ENCODE data around the gene FN1. TPM values are rescaled to one million over a fixed set of nuclear protein-coding genes. Genes with fewer than 3 reads are reported as not detected.

Gene FN1
- polyA plus RNA-seq, 1 donor (not counting 4 experiments of a cell fraction or from before 2014, with no cell fraction given), result 1,649 TPM

DNA sequence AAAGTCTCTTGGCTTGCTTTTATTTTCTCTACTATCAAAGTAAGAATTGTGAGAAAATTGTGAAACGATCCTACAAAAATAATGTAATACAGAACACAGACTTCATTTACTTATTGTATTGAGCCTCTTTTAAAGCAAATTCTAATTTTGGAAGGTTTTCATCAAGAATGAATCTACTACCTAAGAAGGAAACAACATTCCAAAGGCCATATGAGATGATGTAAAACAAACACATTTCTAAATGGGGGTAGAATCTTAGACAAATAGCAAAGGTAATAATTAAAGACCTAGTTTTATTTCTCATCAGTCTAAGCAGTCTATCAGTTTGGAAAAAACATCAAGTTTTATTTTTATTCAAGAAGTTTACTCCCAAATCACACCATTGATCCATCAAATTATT is 20.6 kb downstream of the FN1 start:
- Histone ChIP-seq H3K4me1 (ENCODE audit: control insufficient read depth, extremely low read depth, insufficient read depth, low read length) (peaks cover 8% of the 10 kb centered on the region), H3K79me2 (ENCODE audit: control insufficient read depth, insufficient read depth, low read length) (no peaks in the 10 kb centered on the region), H3K27ac (ENCODE audit: control insufficient read depth, insufficient read depth, low read length) (no peak overlapping the region), H3K27me3 (ENCODE audit: control insufficient read depth, extremely low read depth, insufficient read depth, low read length) (no peaks in the 10 kb centered on the region), H3K9ac (ENCODE audit: control insufficient read depth, extremely low read depth, insufficient read depth, low read length) (no peak overlapping the region), H4K20me1 (ENCODE audit: control insufficient read depth, extremely low read depth, insufficient read depth, low read length) (no peaks in the 10 kb centered on the region), H3K9me1 (ENCODE audit: control insufficient read depth, extremely low read depth, insufficient read depth, low read length) (no peaks in the 10 kb centered on the region), H3K4me3 (ENCODE audit: control insufficient read depth in 2 of 3, extremely low read depth in 1 of 3, insufficient read depth in 2 of 3, low read depth in 1 of 3, low read length in 3 of 3) (no peak overlapping the region), H3K4me2 (ENCODE audit: control insufficient read depth, extremely low read depth, insufficient read depth, low read depth, low read length) (no peak overlapping the region), H3K36me3 (ENCODE audit: control insufficient read depth in 2 of 2, extremely low read depth in 1 of 2, insufficient read depth in 2 of 2, low read length in 2 of 2) (peaks cover 0 to 23% of the 10 kb centered on the region in 2 experiments), H2AFZ (ENCODE audit: control insufficient read depth, low read length) (no peak overlapping the region), H3K9me3 (ENCODE audit: control insufficient read depth, low read depth, low read length) (no peaks in the 10 kb centered on the region)
- TF ChIP-seq EZH2 (IDR thresholded peaks at IDR 0.05; ENCODE audit: low read length), result no peak
- TF ChIP-seq, protein P1, sequence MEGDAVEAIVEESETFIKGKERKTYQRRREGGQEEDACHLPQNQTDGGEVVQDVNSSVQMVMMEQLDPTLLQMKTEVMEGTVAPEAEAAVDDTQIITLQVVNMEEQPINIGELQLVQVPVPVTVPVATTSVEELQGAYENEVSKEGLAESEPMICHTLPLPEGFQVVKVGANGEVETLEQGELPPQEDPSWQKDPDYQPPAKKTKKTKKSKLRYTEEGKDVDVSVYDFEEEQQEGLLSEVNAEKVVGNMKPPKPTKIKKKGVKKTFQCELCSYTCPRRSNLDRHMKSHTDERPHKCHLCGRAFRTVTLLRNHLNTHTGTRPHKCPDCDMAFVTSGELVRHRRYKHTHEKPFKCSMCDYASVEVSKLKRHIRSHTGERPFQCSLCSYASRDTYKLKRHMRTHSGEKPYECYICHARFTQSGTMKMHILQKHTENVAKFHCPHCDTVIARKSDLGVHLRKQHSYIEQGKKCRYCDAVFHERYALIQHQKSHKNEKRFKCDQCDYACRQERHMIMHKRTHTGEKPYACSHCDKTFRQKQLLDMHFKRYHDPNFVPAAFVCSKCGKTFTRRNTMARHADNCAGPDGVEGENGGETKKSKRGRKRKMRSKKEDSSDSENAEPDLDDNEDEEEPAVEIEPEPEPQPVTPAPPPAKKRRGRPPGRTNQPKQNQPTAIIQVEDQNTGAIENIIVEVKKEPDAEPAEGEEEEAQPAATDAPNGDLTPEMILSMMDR (optimal IDR thresholded peaks at IDR 0.05 in 1 of 3, IDR thresholded peaks at IDR 0.05 in 1 of 3, conservative IDR thresholded peaks at IDR 0.05 in 1 of 3; ENCODE audit: extremely low read depth in 1 of 3, insufficient read depth in 2 of 3, low read length in 3 of 3), result no peak
- dilution Hi-C loops (cut with MboI; ENCODE audit: extremely low pct_ligation_motif_present, low sequenced_read_pairs), result no loop called here
- FAIRE-seq (no peak), DNase-seq (ENCODE audit: low read depth, low spot score) (no peak)

DNA sequence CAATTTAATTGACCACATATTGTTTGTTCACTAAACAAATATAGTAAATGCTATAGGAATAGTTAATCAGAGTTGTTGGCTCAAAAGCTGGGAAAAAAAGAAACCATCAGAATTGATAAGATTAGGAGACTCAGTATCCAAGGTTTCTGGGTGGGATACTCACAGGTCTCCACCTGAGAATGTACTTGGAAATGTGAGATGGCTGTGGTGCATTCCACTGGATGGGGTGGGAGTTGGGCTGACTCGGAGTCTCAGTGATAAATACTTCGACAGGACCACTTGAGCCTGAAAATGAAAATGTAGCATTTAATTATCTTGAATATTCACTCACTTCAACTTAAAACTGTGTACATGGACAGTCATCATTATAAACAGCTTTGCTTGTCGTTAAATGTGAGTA is 21.2 kb downstream of the FN1 start:
- Histone ChIP-seq H3K4me1 (ENCODE audit: control insufficient read depth, extremely low read depth, insufficient read depth, low read length) (peaks cover 13% of the 10 kb centered on the region), H3K9ac (ENCODE audit: control insufficient read depth, extremely low read depth, insufficient read depth, low read length) (no peak overlapping the region), H3K27ac (ENCODE audit: control insufficient read depth, insufficient read depth, low read length) (no peak overlapping the region), H3K9me3 (ENCODE audit: control insufficient read depth, low read depth, low read length) (no peaks in the 10 kb centered on the region), H2AFZ (ENCODE audit: control insufficient read depth, low read length) (no peak overlapping the region), H3K79me2 (ENCODE audit: control insufficient read depth, insufficient read depth, low read length) (no peaks in the 10 kb centered on the region), H3K4me3 (ENCODE audit: control insufficient read depth in 2 of 3, extremely low read depth in 1 of 3, insufficient read depth in 2 of 3, low read depth in 1 of 3, low read length in 3 of 3) (no peak overlapping the region), H3K4me2 (ENCODE audit: control insufficient read depth, extremely low read depth, insufficient read depth, low read depth, low read length) (no peak overlapping the region), H4K20me1 (ENCODE audit: control insufficient read depth, extremely low read depth, insufficient read depth, low read length) (no peaks in the 10 kb centered on the region), H3K36me3 (ENCODE audit: control insufficient read depth in 2 of 2, extremely low read depth in 1 of 2, insufficient read depth in 2 of 2, low read length in 2 of 2) (peaks cover 0 to 21% of the 10 kb centered on the region in 2 experiments), H3K9me1 (ENCODE audit: control insufficient read depth, extremely low read depth, insufficient read depth, low read length) (no peaks in the 10 kb centered on the region), H3K27me3 (ENCODE audit: control insufficient read depth, extremely low read depth, insufficient read depth, low read length) (no peaks in the 10 kb centered on the region)
- dilution Hi-C loops (cut with MboI; ENCODE audit: extremely low pct_ligation_motif_present, low sequenced_read_pairs), result no loop called here
- no peak for FAIRE-seq
- TF ChIP-seq, protein P1 (optimal IDR thresholded peaks at IDR 0.05 in 1 of 3, IDR thresholded peaks at IDR 0.05 in 1 of 3, conservative IDR thresholded peaks at IDR 0.05 in 1 of 3; ENCODE audit: extremely low read depth in 1 of 3, insufficient read depth in 2 of 3, low read length in 3 of 3), result no peak
- TF ChIP-seq EZH2 (IDR thresholded peaks at IDR 0.05; ENCODE audit: low read length), result no peak
- DNase-seq (ENCODE audit: low read depth, low spot score), result no peak
